Peyer's patch (tissue), 4 donors: Measurements from ENCODE around the gene KLHL6.

Experiments
- POLR2A ChIP-seq, 2 donors: fragments of 450-650 bp; IDR thresholded peaks; one replicate each; pipeline ENCODE4 v1.5.1; 2017; ENCODE audit warnings: antibody characterized with exemption in 2 of 2, mild to moderate bottlenecking in 2 of 2, moderate library complexity in 2 of 2
- TF ChIP-seq, protein P1 (sequence below), 6 experiments: fragments of 450-650 bp in 4 of 6; fragments of 200-600 bp in 2 of 6; sonication (generic) in 1 of 6; IDR thresholded peaks; one replicate each; pipeline ENCODE4 v1.5.1; 2017 to 2019; ENCODE audit warnings: antibody characterized with exemption in 6 of 6, mild to moderate bottlenecking in 3 of 6, moderate library complexity in 1 of 6

DNA sequence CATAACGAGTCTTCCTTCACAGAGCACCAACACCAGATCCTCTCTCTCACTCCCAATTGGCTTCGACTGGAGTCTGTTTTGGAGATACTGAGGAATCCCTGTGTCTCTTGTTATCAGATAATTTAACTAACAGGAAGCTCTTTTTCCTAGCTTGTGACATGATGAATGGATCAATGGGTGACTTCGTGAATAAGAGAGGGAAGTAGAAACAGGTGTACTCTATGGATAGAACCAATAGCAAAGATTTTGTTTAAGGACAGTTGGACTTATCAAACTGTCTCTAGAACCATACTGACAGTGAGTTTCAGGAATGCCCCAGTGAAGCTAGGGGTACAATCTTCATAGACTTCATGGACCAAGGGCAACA lies 29.4 kb upstream of the KLHL6 start:
- TF ChIP-seq, protein P1, sequence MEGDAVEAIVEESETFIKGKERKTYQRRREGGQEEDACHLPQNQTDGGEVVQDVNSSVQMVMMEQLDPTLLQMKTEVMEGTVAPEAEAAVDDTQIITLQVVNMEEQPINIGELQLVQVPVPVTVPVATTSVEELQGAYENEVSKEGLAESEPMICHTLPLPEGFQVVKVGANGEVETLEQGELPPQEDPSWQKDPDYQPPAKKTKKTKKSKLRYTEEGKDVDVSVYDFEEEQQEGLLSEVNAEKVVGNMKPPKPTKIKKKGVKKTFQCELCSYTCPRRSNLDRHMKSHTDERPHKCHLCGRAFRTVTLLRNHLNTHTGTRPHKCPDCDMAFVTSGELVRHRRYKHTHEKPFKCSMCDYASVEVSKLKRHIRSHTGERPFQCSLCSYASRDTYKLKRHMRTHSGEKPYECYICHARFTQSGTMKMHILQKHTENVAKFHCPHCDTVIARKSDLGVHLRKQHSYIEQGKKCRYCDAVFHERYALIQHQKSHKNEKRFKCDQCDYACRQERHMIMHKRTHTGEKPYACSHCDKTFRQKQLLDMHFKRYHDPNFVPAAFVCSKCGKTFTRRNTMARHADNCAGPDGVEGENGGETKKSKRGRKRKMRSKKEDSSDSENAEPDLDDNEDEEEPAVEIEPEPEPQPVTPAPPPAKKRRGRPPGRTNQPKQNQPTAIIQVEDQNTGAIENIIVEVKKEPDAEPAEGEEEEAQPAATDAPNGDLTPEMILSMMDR (IDR thresholded peaks at IDR 0.05) = no peak
- TF ChIP-seq POLR2A (IDR thresholded peaks at IDR 0.05) = no peak
